ENCODE measurements around the gene ZNF629.

- TF ChIP-seq CTCF (IDR thresholded peaks at IDR 0.05; ENCODE audit: low read depth, low read length) = no peak
- no peak for TF ChIP-seq EZH2phosphoT487 (IDR thresholded peaks at IDR 0.05; ENCODE audit: low read depth)
Observed at GRCh38 chr16:30767767-30768465, 19.1 kb downstream of the ZNF629 start.
